HG03354 (cell line): ENCODE results near the gene SBK2.

ENCODE experiments used
- ATAC-seq: cut with Tn5 transposase; IDR thresholded peaks from one replicate; pipeline ENCODE4 v1.9.1; 2021; ENCODE audit warnings: mild to moderate bottlenecking; ENCODE audit not compliant: unreplicated experiment, poor library complexity, severe bottlenecking

The SBK2 gene

GRCh38 chr19:55563261-55563690, 26.3 kb upstream of the SBK2 start:
- no peak for ATAC-seq

DNA sequence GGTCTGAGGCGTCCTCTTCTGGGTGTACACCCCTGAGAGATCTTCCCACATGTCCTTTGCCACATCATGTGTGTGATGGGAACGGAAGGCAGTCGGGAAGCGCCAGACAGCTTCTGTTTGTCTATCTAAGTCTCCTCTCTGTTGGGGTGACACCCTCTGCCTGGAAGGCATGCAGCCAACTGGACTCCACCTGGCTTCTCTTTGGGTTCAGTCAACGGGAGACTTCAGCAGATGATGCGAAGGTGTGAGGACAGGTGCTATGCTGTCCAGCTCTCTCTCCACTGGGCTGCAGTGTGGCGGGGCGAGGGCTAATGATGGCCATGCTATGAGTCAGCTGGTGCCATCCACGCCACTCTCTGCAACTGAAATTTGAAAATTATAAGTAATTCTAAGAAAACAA, 22.8 kb upstream of the SBK2 start:
- no peak for ATAC-seq

GRCh38 chr19:55554741-55555152, 17.8 kb upstream of the SBK2 start:
- no peak for ATAC-seq

- no peak for ATAC-seq
Observed at GRCh38 chr19:55554302-55554701, 17.4 kb upstream of the SBK2 start.

GRCh38 chr19:55553217-55554182, 16.6 kb upstream of the SBK2 start:
- ATAC-seq: no peak

- ATAC-seq: no peak
Observed at GRCh38 chr19:55552620-55553019, 15.7 kb upstream of the SBK2 start.

- ATAC-seq: no peak
Observed at GRCh38 chr19:55552206-55552605, 15.3 kb upstream of the SBK2 start.

DNA sequence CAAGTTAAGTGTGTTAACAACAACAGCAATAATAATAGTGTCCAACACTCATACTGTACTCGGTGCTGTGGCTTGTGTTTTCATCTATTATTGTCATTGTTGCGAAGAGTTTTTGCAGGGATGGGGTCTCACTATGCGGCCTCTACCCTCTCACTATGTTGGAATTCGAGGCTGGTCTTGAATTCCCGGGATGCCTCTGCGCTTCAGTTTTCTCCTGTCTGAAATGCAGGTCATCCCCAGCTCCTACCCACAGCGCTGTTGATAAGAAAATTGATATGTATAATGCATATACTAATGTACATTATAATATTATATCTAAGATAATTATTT, 13.4 kb upstream of the SBK2 start:
- ATAC-seq: no peak

GRCh38 chr19:55549500-55550320, 12.8 kb upstream of the SBK2 start:
- ATAC-seq: no peak

GRCh38 chr19:55546822-55547614, 10.1 kb upstream of the SBK2 start:
- no peak for ATAC-seq

DNA sequence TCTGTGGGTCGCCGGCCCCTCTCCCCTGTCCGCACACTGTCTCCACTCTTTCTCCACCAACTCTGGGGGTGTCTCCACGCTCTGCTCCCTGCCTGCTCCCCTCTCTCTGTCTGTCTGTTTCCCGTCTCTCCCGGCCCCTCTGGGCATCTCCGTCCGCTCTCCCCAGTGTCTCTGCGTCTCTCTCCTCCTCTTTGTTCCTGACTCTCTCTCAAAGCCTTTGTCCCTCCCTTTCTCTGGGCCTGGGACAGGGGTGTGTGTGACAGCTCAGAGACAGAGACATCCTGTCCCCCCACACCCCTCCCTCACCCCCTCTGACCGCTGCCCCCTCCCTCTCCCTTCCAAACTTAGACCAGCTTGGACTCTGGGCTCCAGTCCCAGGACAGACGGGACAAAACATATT, 9.1 kb upstream of the SBK2 start:
- ATAC-seq: no peak

DNA sequence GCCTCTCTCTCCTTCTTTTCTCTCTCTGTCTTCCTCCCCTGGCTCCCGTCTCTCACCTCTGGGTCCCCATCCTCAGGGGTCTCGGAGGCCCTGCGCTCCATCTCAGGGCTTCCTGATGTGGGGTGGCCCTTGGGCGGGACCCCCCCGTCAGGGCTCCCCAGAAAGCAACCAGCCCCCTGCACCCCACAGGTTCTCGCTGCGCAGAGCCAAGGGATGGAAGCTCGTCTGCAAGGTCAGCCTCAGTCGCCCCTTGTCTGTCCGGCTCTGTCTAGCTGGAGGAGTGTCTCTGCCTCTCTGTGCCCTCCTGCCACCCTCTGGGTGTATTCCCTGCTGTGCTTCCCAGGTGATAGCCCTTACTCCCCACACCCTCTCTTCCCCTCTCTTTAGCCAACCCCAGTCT, 8.5 kb upstream of the SBK2 start, which contains the start of gene SBK3:
Gene SBK3 (minus strand): TSS at position 101 of the 400 bp plus-strand sequence. CDS start 0 bp downstream, at position 101.
- ATAC-seq: no peak

DNA sequence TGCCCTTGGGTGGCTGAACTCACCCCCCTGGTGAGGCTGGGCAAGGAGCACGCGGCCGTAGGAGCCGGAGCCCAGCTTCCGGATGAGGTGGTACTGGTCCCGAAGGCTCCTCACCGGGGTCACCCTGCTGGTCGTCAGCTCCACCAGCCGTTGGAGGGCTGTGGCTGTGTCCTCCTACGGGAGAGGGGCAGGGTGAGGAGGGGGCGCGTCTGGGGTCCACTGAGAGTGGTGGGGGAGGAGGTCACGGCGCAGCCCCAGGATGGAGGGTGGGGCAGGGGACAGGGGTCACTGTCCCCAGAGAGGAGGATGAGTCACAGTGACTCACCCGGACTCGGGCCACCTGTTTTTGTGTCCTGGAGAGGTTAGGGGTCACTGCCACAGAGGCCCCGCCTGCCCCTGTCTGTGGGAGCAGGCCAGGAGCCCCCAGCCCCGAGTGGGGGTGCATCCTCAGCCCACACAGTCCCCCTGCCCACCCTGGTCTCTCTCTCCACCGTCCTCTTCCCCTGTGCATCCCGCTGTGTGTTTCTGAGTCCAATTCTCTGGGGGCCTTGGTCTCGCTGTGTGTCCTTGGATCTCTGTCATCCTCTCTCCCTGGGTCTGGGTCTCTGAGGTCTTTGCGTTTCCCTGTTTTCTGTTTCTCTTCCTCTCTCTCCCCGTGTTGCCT, 8.0 kb upstream of the SBK2 start:
- no peak for ATAC-seq

DNA sequence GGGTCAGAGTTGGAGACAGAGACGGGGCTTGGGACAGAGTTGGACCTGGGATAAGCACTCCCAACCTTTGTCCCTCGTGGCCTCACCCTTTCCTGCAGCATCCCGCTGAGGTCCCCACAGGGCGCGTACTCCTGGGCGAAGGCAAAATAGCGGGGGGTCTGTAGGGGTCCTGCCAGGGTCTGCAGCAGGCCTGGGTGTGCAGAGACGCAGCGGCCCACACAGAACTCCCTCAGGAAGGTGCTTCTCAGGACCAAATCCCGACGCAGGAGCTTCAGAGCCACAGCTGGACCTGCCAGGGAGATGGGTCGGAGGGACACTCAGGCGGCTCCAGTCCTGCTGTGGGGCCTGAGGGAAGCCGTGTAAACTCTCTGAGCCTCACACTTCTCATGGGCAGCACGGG, 7.1 kb upstream of the SBK2 start:
- no peak for ATAC-seq

- ATAC-seq: no peak
Observed at GRCh38 chr19:55543567-55543966, 6.6 kb upstream of the SBK2 start.

DNA sequence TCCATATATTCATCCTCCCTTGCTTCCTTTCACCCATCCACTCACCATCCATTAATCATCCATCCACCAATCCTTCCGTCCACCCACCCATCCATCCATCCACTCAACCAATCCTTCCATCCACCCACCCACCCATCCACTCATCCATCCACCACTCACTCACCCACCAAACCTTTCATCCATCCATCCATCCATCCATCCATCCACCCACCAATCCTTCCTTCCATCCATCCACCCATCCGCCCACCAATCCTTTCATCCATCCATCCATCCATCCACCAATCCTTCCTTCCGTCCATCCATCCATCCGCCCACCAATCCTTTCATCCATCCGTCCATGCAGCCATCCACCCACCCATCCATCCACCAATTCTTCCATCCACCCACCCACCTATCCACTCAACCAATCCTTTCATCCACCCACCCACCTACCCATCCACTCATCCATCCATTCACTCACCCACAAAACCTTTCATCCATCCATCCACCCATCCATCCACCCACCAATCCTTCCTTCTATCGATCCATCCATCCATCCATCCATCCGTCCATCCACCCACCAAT, 5.4 kb upstream of the SBK2 start:
- ATAC-seq: no peak

GRCh38 chr19:55541091-55541490, 4.2 kb upstream of the SBK2 start:
- no peak for ATAC-seq

DNA sequence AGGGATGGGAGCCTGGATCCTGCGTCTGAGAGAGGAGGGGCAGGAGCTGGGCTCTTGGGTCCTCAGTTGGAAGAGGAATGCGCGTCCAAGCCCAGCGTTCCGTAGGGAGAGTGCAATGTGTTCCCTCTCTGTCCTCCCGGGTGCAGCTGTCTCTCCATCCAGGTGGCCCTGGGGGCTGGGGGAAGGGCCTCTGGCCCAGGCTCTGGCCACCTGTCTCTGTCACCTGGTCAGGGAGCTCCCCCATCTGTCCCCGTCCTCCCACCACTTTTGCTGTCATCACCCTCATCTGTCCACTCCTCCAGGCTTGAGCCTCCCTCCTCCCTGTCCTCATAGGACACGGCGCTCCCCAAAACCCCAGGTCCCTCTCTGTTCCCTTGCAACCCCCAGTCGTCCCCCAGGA, 3.7 kb upstream of the SBK2 start:
- ATAC-seq: no peak
